ENCODE results near the gene SLU7. TPM values are rescaled to one million over a fixed set of nuclear protein-coding genes. Genes with fewer than 3 reads are reported as not detected.
"Not testable (repeated sequence)": the region's sequence is repeated elsewhere in the genome, so short reads cannot be mapped to it uniquely, and the experiment has no call there.

Gene SLU7
- total RNA-seq, 1 donor from 2014 or later, result 26.2 TPM

DNA sequence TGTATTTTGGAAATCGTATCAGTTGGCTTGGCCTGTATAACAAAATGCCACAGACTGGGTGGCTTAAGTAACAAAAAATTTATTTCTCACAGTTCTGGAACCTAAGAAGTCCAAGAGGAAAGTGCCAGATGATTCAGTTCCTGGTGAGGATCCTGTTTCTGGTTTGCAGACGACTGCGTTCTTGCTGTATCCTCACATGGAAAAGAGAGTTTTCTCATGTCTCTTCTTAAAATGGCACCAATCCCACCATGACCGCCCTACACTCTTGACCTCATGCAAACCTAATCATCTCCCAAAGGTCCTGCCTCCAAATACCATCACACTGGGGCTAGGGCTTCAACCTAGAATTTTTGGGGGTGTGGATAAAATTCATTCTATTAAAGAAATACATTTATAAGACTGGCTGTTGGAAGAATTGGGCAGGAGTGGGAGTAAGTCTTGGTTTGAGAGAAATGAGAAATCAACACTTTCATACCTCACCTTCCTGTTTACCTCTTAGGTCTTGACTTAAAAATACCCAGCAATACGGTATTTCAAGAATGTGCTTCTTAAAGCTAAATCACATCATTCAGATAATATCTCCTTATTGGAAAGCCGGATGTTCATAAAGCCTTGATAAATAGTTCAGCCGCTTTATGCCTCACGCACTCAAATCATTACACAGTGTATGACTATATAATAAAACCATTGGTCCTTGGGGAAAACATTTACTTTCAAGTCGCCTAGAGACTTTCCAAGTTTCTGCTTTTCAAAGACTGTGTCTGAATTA, 31.5 kb upstream of the SLU7 start:
- no peak for DNase-seq (ENCODE audit: low spot score)

DNA sequence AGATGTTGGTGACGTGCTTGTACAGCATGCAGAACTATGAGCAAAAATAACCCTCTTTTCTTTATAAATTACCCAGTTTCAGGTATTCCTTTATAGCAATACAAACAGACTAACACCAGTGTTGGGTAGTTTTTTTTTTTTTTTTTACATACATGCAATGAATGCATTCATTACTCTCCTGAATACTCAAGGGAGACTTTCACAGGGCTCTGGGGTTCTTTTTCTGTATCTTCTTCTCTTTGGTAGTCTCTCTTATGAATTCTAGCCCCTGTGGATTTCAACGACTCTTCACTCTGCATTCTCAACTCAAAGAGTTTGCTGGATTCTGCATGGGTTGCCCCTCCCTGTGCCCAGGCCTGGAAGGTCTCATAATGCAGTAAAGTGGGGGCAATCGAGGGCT, 30.6 kb upstream of the SLU7 start:
- DNase-seq (ENCODE audit: low spot score), result no peak

DNA sequence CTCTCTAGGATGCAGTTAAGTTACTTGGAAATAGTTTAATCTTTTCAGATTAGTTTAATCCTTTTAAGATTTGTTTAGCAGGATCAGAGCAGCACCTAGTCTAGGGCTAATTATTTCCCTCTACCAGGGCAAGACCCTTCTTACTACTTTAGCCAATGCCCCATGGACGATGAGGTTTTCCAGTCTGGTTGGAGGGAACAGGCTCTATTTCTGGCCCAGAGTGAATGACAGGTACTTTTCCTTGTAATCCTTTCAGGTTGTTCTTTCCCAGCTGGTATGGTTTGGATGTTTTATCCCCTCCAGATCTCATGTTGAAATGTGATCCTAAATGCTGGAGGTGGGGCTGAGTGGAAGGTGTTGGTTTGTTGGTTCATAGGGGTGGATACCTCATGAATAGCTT, 30.0 kb upstream of the SLU7 start:
- no peak for DNase-seq (ENCODE audit: low spot score)

DNA sequence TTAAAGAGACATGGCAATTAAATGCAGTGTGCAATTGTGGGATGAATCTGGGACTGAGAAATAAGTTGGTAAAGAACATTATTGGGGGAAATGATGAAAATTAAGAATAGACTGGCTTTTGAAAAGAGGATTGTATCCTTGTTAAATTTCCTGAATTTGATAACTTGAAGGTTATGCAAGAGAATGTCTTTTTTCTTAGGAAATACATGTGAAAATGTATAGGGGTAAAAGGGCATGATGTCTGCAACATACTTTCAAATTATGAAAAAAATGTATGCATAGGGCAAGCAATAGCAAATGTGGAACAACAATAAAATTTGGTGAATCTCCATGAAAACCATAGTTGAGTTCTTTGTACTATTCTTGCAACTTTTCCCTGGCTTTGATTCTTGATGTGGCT, 26.9 kb upstream of the SLU7 start:
- DNase-seq (ENCODE audit: low spot score), result no peak

DNA sequence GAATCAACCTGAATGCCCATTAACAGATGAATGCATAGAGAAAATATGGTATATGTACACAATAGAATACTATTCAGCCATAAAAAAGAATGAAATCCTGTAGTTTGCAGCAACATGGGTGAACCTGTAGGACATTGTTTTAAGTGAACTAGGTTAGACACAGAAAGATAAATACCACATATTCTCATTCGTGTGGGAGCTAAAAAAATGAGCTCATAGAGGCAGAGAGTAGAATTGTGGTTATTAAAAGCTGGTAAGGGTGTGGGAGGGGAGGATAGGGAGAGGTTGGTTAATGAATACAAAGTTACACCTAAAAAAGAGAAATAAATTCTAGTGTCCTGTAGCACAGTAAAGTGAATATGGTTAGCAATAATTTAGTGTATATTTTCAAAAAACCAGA, 26.3 kb upstream of the SLU7 start:
- no peak for DNase-seq (ENCODE audit: low spot score)

DNA sequence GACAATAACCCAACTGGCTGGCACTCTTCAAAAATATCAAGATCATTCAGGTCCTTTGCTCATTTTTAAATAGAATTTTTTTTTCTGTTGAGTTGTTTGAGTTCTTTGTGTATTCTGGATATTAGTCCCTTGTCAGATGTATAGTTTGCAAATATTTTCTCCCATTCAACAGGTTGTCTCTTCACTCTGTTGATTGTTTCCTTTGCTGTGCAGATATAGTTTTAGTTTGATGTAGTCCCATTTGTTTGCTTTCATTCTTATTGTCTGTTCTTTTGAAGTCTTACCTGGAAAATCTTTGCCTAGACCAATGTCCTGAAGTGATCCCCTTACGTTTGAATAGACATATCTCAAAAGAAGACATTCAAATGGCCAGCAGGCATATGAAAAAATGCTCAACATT, 25.5 kb upstream of the SLU7 start:
- DNase-seq (ENCODE audit: low spot score), result no peak

DNA sequence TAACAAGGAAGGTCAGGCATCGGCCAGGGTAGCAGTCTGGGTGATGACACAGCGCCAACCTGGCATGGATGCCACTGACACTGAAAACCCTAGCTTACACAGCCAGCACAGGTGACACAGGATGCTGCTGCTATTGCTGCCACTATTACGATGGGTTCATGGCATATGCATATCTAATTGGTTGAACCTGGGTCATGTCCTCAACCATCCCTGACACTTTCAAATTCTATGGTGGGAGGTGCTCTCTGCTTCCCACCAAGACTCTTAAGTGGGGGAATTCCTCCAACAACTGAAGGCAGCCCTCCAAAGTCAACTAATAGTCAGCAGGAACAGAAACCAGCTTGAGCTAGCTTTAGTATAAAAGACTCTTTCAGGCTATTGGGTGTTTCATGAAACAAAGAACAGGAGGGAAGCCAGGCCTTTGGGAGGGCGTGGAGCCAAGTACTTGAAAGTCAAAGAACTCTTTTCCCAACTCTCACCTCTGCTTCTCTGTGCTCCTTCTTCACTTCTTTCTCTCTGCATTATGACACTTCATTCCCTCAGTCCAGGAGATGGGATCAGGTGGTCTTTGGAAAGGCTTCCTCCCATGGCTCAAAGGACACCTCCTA, 24.0 kb upstream of the SLU7 start:
- DNase-seq (ENCODE audit: low spot score), result no peak

DNA sequence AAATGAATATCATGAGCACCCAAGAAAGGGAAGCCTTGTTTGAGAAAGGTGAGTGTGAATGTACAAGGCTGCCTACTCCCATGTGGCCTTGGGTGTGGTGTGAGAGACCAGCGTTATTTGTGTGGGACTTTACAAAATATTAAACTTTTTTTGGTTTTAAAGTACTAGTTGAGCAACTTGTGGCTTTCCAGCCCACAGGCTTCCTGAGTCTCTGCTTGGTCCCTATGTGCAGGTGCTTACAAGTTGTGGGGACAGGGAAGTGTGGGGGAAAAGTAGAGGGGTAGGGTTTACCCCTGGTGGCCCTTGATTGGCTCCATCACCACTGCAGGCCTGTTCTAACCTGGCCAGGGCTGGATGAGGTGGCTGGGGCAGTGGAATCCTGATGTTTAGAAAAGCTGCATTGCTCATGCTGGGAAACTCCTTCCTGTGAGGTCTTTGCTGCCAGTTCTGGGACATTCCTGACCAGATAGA, 22.5 kb upstream of the SLU7 start:
- DNase-seq (ENCODE audit: low spot score), result no peak

DNA sequence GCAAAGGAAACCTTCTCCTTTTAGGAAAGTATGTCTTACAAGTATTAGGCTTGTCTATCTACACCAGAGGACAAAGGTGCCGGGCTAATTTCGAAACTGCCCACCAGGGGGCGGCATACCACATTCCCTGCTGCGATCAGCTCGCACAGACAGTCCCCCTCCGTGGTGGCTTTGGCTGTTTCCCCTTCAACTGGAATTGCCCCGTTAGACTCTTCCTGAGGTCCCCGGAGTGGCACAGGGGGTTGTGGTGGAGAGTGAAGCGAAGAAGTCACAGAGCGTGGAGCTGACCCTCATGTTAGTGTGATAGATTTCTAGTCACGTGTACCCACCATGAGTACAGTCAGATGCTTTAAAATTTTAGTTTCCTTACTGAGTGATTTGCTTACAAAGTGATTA, 20.3 kb upstream of the SLU7 start:
- DNase-seq (ENCODE audit: low spot score), result peak; percentile 87

DNA sequence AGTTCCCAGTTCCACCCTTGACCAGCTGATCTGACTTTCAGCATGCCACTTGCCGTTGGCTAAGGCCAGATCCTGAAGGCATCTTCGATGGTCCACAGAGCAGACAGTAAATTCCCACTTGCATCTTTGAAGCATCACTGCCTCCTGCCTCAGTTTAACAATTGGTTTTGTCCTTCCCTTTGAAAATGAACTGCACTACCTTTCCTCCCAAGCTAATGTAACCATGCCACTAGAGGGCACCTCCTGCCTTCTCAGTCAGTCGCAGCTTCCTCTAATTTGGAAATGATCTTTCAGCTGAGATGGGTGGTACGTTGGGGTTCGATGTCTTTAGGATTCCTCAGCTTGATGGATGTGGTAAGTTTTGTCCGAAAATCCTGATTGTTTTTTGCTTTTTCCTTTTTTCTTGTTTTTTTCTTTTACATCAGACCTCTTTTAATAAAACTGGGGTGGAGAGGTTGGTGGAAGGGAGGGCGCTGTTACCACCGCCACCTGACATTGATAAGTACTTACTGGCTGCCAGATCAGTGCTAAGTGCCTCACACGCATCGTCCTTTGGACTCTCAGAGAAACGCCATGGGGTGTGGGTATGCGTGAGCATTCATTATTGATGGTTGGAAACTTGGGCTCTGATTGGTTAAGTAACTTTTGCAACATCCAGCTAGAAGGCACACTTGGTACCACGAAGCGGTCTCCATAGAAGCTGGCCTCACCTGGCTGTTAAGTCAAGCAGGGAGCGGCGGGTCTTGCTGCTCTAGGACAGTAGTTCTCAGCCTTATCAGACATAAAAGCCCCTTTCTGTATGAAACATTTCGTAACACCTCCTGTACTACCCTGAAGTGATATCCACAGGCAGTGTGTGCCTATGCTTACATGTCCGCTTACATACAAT, 19.7 kb upstream of the SLU7 start:
- DNase-seq (ENCODE audit: low spot score), result peak; percentile 74

DNA sequence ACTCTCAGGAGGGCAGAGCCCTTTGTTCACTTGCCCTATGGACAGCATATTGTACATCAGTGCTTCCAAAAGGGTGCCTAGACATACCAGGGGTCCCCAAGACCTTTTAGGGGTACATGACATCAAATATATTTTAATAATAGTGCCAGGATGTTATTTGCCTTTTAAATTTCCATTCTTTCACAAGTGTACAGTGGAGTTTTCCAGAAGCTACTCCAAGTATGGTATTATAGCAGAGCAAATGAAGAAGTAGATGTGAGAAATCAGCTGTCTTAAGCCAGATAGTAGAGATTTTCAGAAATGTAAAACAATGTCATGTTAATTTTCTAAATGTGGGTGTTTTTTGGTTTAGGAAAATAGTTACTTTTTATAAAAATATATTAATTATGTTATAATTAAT, 18.4 kb upstream of the SLU7 start:
- no peak for DNase-seq (ENCODE audit: low spot score)

DNA sequence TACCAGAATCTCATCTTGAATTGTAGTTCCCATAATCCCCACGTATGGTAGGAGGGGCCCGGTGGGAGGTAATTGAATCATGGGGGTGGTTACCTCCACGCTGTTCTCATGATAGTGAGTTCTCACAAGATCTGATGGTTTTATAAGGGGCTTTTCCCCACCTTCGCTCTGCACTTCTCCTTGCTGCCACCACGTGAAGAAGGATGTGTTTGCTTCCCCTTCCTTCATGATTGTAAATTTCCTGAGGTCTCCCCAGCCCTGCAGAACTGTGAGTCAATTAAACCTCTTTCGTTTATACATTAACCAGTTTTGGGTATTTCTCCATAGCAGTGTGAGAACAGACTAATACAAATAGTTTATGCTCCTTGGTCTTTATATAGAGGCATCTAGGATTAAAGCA, 17.8 kb upstream of the SLU7 start:
- not testable (repeated sequence) for DNase-seq (ENCODE audit: low spot score)

DNA sequence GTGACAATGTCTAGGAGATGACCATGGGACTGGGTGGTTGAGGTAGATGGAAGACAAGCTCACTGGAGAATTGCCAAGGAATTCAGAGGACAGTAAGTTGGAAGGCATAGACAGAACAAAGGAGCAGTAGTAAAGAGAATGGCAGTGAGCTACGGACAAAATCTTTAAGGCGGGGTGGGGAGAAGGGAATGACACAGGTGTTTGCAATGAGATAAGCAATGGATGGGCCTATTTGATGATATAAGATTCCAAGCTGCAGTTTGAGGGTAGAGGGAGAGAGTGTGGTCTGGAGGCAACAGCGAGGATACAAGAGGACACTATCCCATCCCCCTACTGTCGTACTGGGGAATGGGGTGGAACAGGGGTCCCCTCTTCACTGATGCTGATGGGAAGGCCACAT, 17.1 kb upstream of the SLU7 start:
- DNase-seq (ENCODE audit: low spot score), result no peak

DNA sequence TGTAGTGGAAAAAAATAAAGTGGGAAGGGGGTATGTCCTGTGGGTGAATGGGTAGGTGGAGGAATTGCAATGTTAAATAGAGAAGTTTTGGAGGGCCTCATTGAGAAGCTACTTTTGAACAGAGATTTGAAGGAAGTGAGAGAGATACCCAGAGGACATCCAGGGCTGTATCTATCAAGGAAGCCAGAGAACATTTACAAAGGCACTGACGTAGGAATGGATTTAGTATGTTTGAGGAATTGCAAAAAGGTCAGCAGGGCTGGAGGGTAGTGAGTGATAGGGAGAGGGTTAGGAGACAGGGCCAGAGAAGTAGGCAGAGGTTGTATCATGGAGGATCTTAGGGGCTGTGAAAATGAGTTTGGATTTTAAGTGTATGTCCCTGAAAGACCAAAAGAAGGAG, 16.7 kb upstream of the SLU7 start:
- DNase-seq (ENCODE audit: low spot score), result no peak

DNA sequence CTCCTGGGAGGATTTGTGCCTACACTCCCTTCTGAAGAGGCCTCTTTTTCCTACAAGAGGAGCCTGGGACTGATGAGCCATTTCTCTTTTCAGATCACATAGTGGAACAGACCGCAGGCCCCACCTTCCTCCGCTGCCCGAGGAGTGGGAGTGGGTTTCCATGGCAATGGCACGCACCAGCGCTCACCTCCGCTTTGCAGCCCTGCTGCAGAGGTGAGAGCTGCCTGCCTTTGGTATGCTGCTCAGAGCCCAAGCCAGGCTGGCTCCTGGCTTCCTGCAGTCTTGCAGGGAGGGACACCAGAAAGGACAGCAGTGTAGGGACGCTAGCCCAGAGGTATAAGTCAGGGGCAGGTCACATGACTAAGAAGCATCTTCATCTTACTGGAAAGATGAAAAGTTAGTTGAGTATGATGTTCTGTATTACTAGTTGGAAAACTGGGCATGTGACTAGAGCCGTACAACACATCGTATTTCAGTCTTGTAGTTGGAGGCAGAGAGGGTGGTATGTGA, 15.2 kb upstream of the SLU7 start:
- DNase-seq (ENCODE audit: low spot score), result peak; percentile 66

DNA sequence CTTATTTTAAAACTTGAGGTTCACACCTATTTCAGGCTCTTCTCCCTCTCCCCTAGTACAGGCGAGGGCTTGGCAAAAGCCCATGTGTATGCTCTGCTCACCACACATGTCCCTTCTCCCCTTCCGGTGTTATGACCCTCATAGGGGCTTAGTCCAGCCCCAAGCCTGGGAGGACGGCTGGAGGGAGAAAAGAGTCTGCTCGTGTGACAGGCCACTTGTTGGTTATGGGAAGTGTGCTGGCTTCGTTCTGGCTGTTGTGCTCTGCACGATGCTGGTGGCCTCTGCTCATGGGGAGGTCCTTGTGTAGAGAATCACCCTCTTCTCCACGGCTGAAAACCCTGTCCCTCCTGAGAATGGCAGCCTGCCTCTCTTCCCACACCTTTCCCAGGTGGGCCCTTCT, 13.9 kb upstream of the SLU7 start:
- no peak for DNase-seq (ENCODE audit: low spot score)

DNA sequence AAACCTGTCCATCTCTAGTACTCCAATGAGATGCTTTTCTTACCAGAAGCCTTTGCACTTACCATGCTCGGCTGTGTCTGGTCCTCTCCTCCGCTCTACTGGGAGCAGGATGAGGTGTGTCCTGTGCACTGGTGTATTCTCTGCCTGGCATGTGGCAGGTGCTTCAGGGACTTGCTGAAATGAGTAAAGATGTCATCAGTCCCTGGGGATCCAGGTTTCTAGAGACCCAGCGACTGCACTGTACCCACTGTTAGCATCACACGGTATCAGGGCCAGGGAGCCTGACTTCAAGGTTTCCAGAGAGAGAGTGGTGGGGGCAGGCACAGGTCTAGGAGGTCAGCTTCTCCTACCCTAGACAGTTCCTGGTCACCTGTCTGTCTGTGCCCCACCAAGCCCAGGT, 13.3 kb upstream of the SLU7 start:
- no peak for DNase-seq (ENCODE audit: low spot score)

DNA sequence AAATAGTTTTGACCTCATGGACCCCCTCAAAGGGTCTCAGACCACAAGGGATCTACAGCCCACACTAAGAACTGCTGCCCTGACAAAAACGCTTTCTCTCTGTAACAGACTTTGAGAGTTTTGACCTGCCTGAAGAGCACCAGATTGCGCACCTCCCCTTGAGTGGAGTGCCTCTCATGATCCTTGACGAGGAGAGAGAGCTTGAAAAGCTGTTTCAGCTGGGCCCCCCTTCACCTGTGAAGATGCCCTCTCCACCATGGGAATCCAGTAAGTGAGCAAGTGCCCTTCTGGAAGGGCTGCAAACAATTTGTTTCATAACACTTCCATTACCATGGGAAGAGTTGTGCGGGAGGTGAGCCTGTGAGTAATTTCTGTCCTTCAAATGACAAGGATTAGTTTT, 8.7 kb upstream of the SLU7 start:
- no peak for DNase-seq (ENCODE audit: low spot score)

DNA sequence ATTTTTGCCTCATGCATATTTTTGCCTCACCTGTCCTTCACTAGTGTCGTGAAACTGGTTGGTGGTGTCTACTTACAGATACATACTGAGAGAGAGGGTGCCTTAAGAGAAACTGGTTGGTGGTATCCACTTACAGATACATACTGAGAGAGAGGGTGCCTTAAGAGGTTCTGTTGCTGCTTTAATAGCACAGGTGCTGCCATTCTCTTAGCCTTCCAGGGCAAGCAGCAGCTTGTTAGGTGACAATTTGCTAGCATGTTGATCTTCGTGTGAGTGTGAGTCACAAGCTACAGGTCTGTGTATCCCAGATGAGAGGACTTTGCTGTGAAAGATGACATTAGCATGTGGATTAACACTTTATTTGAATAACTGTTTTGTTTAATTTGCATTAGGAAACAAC, 4.2 kb upstream of the SLU7 start:
- peak; percentile 42 for DNase-seq (ENCODE audit: low spot score)

DNA sequence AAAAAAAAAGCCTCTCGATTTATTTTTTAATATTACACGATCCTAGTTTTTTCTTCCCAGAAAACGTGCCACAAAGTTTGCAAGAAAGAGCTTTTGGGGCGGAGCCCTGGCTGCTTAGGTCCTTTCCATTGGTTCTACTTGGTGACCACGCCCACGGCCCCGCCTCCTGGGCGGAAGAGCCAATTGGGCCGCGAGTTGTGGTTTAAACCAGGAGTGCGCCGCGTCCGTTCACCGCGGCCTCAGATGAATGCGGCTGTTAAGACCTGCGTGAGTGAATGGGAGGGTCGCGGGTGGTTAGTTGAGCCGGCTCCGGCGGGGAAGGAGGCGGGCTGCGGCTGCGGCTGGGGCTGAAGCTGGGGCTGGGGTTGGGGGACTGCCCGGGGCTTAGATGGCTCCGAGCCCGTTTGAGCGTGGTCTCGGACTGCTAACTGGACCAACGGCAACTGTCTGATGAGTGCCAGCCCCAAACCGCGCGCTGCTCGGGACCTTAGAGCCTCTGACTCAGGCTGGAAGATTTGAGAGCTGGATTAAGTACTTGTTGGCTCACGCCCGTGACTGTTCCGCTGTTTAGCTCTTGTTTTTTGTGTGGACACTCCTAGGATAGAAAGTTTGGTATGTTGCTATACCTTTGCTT, 2.9 kb upstream of the SLU7 start, which contains the start of gene PTTG1:
TSS of gene PTTG1 (plus strand) at position 231 of the 634 bp plus-strand sequence. CDS start 458 bp downstream, outside the sequence.
- peak; percentile 99 for DNase-seq (ENCODE audit: low spot score)

DNA sequence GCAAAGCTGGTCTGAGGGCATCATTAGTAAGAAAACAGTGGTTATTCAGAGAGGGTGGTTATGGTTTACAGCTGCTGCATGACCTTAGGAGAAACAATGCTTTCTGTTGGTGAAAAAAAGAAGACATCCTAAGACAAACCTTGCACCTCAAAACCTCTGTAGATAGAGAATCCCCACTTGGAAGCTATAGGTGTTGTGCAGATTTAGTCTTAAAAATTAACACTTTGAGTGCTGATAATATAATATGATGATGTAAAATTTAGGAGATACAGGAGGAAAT, 1.4 kb upstream of the SLU7 start:
- DNase-seq (ENCODE audit: low spot score), result no peak

Data from umbilical cord (tissue), 2 donors.